Esophagus muscularis mucosa (tissue), 4 donors: ENCODE measurements around the gene NPRL2. TPM values are rescaled to one million over a fixed set of nuclear protein-coding genes. Genes with fewer than 3 reads are reported as not detected.
A peak's percentile ranks its signal among the peaks of the same experiment; 100 is the strongest.

Source experiments
- DNase-seq: peaks from one replicate; pipeline ENCODE4 v3.0.0-alpha.2; 2017; ENCODE audit errors: extremely low spot score
- H3K27ac ChIP-seq, 4 donors: fragments of 200-600 bp; sonication (generic); replicated peaks in 1 of 4; 1 replicate in 3 of 4; 2 replicates in 1 of 4; pipeline ENCODE4 v1.5.1; 2016 to 2019; ENCODE audit warnings: mild to moderate bottlenecking in 1 of 4
- H3K27me3 ChIP-seq, 4 donors: fragments of 200-600 bp; sonication (generic); one replicate each; pipeline versions ENCODE4 v1.5.1 to v1.6.0; 2016 to 2019
- H3K36me3 ChIP-seq, 4 donors: fragments of 200-600 bp; sonication (generic); one replicate each; pipeline ENCODE4 v1.5.1; 2016 to 2019
- H3K4me1 ChIP-seq, 4 donors: fragments of 200-600 bp; sonication (generic); one replicate each; pipeline ENCODE4 v1.5.1; 2016 to 2019
- H3K4me3 ChIP-seq, 4 donors: fragments of 200-600 bp; sonication (generic); 1 replicate in 2 of 4; 2 replicates in 2 of 4; pipeline ENCODE4 v1.5.1; 2016 to 2019; ENCODE audit warnings: mild to moderate bottlenecking in 4 of 4, moderate library complexity in 1 of 4
- H3K9me3 ChIP-seq, 4 donors: fragments of 200-600 bp; sonication (generic); 1 replicate in 3 of 4; 2 replicates in 1 of 4; pipeline ENCODE4 v1.5.1; 2016 to 2019
- EP300 ChIP-seq: sonication (generic); formaldehyde crosslinking; IDR thresholded peaks from one replicate; pipeline ENCODE4 v1.6.1; 2017; ENCODE audit warnings: antibody characterized with exemption
- POLR2A ChIP-seq: fragments of 450-650 bp; IDR thresholded peaks from one replicate; pipeline ENCODE4 v1.6.1; 2017; ENCODE audit warnings: antibody characterized with exemption, moderate library complexity, mild to moderate bottlenecking, low read depth
- POLR2AphosphoS5 ChIP-seq, 2 donors: sonication (generic); formaldehyde crosslinking; IDR thresholded peaks; one replicate each; pipeline ENCODE4 v1.6.1; 2017; ENCODE audit warnings: antibody characterized with exemption in 2 of 2
- WGBS: methylation state at CpG from one replicate; pipeline ENCODE4 v1.1.5; 2018; 5-methylcytosine and 5-hydroxymethylcytosine counted together
- intact Hi-C: fragments of 100-400 bp; cut with DNase I; formaldehyde crosslinking; loops from one replicate; pipeline ENCODE4 v1.15.1; 2023
- total RNA-seq, 4 donors: library from RNA; depleted of rRNA; stranded (reverse); fragments of >200 nt; gene quantifications; one replicate each; pipeline versions ENCODE4 v1.1.0 to v1.2.1, GENCODE V29; 2016
- TF ChIP-seq, protein P1 (sequence below), 3 experiments: fragments of 200-600 bp in 2 of 3; fragments of 450-650 bp in 1 of 3; sonication (generic) in 2 of 3; IDR thresholded peaks; one replicate each; pipeline ENCODE4 v1.5.1; 2017 to 2019; ENCODE audit warnings: antibody characterized with exemption in 3 of 3, mild to moderate bottlenecking in 2 of 3, moderate library complexity in 1 of 3

Gene NPRL2
- 10 to 100 TPM; 10.4 to 16.7 (median 14.2) TPM for total RNA-seq

DNA sequence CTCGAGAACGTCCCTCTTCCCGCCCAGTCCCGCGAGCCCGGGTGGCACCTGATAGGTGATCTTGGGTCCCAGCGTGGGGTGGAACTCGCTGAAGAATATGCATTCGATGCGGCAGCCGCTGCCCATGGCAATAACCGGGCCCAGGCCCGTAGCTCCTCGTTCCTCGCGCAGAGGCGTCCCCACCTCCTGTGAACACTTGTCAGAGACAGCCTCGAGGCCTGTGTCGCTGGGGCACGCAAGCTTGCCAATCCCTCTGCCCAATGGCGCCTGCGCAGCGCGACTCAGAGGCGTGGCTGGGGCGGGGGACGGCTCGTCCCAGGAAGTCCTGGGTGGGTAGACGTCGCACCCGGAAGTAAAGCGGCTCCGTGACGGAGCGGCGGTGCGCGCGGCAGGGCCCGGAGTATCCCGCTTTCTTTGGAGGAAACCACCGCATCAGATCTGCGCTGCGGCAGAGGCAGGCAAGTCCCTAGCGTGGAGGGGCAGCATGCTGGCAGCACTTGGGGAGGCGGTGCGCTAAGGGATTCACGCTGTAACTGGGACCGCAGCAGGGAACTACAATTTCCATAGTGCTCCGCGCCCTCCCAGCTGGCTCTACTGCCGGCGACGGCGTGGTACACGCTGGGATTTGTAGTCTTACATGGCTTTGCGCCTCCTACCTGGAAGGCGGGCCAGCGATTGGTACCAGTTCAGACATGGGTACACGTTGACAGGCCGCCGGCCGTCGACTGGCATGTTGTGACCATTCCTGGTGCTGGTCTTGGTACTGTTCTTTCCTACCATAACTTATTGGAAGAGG is at the start of gene NPRL2, which contains the start of gene CYB561D2:
Gene NPRL2 (minus strand): TSS at position 249 of the 796 bp plus-strand sequence. CDS start 123 bp downstream, at position 126.
Gene CYB561D2 (plus strand): TSS at position 336 of the 796 bp plus-strand sequence. CDS start 572 bp downstream, outside the sequence.
- WGBS, result no CpG with 5 or more reads among the region's 64 CpGs
- Histone ChIP-seq H3K27me3 (no peaks in the 10 kb centered on the region), H3K4me1 (peaks cover 41 to 74% (median 55%) of the 10 kb centered on the region in 4 donors), H3K27ac (peak within 1 kb of the TSS; percentile 87 to 96 (median 91)), H3K36me3 (peaks cover 14 to 52% (median 44%) of the 10 kb centered on the region in 4 donors), H3K4me3 (peak within 1 kb of the TSS; percentile 71 to 97 (median 74)), H3K9me3 (no peaks in the 10 kb centered on the region)
- peak; percentile 94 for TF ChIP-seq POLR2AphosphoS5 (IDR thresholded peaks at IDR 0.05)
- no peak for TF ChIP-seq EP300
- TF ChIP-seq, protein P1, sequence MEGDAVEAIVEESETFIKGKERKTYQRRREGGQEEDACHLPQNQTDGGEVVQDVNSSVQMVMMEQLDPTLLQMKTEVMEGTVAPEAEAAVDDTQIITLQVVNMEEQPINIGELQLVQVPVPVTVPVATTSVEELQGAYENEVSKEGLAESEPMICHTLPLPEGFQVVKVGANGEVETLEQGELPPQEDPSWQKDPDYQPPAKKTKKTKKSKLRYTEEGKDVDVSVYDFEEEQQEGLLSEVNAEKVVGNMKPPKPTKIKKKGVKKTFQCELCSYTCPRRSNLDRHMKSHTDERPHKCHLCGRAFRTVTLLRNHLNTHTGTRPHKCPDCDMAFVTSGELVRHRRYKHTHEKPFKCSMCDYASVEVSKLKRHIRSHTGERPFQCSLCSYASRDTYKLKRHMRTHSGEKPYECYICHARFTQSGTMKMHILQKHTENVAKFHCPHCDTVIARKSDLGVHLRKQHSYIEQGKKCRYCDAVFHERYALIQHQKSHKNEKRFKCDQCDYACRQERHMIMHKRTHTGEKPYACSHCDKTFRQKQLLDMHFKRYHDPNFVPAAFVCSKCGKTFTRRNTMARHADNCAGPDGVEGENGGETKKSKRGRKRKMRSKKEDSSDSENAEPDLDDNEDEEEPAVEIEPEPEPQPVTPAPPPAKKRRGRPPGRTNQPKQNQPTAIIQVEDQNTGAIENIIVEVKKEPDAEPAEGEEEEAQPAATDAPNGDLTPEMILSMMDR (IDR thresholded peaks at IDR 0.05), result peak in 2 of 3 experiments; percentile 2 to 10
- TF ChIP-seq POLR2A, result peak; percentile 32
- intact Hi-C loops, result no loop called here
- peak; percentile 98 for DNase-seq

DNA sequence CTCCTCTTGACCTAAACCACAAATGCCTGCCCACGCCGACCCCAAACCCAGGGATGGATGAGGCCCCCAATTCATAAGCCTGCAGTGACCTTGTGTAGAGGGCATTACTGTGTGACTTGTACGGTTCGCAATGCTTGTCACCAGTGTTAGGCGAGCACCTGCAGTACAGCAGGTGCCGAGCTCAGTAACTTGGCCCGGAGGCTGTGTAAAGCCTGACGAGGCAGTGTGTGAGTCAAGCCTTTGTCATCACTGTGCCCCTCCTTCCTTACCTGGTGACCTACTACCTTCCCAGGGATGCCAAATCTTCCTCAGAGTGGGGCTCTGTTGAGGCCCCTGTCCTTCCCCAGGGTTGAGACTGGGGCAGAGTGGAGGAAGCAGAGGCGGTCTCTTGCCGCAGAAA is 45.9 kb upstream of the NPRL2 start:
- intact Hi-C loops, result no loop called here
- no peaks in the 10 kb centered on the region for H3K27me3 ChIP-seq
- H3K27ac ChIP-seq, result no peak overlapping the region
- WGBS, result 91% methylated on average over 10 of the region's 10 CpGs
- no peaks in the 10 kb centered on the region for H3K9me3 ChIP-seq
- H3K4me3 ChIP-seq, result no peak overlapping the region
- no peak for DNase-seq
- peaks cover 0 to 9% (median 1%) of the 10 kb centered on the region in 4 donors for H3K4me1 ChIP-seq
- TF ChIP-seq EP300, result no peak
- TF ChIP-seq POLR2A, result no peak
- no peak for TF ChIP-seq POLR2AphosphoS5 (IDR thresholded peaks at IDR 0.05)
- TF ChIP-seq, protein P1 (IDR thresholded peaks at IDR 0.05), result no peak
- no peaks in the 10 kb centered on the region for H3K36me3 ChIP-seq

DNA sequence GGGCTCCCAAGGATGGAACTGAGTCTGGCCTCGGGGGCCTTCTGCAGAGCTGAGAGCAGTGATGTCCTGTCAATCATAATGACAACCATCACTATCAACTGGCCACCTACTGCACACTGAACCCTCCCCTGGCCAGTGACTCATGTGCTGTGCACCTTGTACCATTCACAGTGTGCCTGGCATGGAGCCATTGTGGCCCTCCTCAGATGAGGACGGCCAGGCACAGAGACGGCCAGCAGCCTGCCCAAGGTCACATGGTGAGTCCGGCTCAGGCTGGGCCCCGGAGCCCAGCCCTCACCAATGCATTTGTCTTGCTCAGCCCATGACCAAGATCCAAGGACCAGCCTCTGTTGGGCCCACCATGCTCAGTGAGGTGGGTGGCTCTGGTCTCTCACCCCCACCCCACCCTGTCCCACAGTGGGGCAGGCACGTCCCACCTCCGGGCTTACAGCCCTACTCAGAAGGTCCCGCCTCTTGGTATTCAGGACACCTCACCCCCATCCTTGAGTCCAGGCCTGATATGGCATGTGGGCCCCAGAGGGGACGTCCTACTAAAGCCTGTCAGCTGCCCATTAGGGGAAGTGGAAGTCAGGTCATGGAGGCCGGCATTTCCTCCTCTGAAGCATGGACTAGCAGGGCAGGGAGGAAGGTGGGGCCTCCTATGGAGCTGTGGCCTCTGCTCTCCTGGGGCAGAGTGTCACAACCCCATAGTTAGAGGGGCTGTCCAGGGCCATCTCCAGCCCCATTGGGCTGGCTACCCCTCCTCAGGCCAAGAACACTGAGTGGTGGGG is 44.7 kb upstream of the NPRL2 start:
- H3K27me3 ChIP-seq, result no peaks in the 10 kb centered on the region
- TF ChIP-seq POLR2A (no peak), POLR2AphosphoS5 (IDR thresholded peaks at IDR 0.05) (no peak), EP300 (no peak)
- TF ChIP-seq, protein P1 (IDR thresholded peaks at IDR 0.05), result no peak
- no peaks in the 10 kb centered on the region for H3K36me3 ChIP-seq
- no peak overlapping the region for H3K27ac ChIP-seq
- intact Hi-C loops, result no loop called here
- no peak overlapping the region for H3K4me3 ChIP-seq
- no peaks in the 10 kb centered on the region for H3K9me3 ChIP-seq
- no peak for DNase-seq
- H3K4me1 ChIP-seq, result peaks cover 6 to 21% (median 11%) of the 10 kb centered on the region in 4 donors
- 81% methylated on average over 7 of the region's 10 CpGs for whole genome bisulfite sequencing

DNA sequence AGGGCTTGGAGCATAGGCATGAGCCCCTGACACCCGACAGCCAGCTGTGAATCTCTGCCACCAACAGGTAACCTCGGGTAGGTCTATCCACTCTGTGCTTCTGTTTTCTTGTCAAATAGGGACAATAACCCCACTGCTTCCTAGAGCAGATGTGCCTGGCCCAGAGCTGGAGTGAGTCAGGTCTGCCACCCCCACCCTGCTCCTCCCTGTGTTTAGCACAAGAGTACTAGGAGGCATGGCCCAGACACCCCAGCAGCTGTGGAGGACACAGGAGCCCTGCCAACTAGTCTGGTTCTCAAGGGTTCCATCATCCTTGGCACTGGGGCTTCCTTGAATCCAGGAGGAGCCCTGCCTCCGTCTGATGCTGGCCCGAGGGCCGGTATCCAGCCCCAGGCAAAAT is 42.5 kb upstream of the NPRL2 start:
- intact Hi-C loops, result no loop called here
- DNase-seq, result no peak
- peaks cover 6 to 21% (median 11%) of the 10 kb centered on the region in 4 donors for H3K4me1 ChIP-seq
- H3K27ac ChIP-seq, result no peak overlapping the region
- 91% methylated on average over 5 of the region's 5 CpGs for WGBS
- no peaks in the 10 kb centered on the region for H3K27me3 ChIP-seq
- no peaks in the 10 kb centered on the region for H3K9me3 ChIP-seq
- no peaks in the 10 kb centered on the region for H3K36me3 ChIP-seq
- H3K4me3 ChIP-seq, result no peak overlapping the region
- TF ChIP-seq POLR2AphosphoS5 (IDR thresholded peaks at IDR 0.05) (no peak), POLR2A (no peak), EP300 (no peak)
- TF ChIP-seq, protein P1 (IDR thresholded peaks at IDR 0.05), result no peak
